Measurements from ENCODE around the gene CREB5. TPM values are rescaled to one million over a fixed set of nuclear protein-coding genes. Genes with fewer than 3 reads are reported as not detected.

CREB5 gene
- total RNA-seq, 1 experiment from 2014 or later, result 1.3 TPM

DNA sequence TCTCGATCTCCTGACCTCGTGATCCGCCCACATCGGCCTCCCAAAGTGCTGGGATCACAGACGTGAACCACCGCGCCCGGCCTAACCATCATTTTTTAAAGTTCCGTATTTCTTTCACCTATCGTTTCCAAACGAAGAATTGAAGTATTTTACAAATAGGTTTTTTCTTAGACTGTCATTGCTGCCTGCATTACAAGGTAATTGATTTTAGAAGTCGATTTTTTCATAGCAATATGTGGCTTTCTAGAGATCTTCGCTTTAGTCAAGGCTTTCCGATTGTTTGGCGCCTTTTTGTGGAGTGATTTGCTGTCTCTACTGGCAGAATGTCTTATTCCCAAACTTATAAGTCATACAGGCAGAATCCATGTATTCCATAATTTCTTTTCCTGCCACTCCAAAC, 436.6 kb downstream of the CREB5 start:
- ChIA-PET CTCF (no interaction called here), POLR2A (no interaction called here)
- Mint-ChIP-seq H3K27me3 (ENCODE audit: low read depth) (peaks cover 14% of the 10 kb centered on the region), H3K4me1 (peaks cover 7% of the 10 kb centered on the region), H3K36me3 (no peaks in the 10 kb centered on the region), H3K9me3 (peaks cover 7% of the 10 kb centered on the region), H3K4me3 (no peak overlapping the region), H3K27ac (no peak overlapping the region)
- DNase-seq (ENCODE audit: low spot score) (no peak), ATAC-seq (no peak)
- TF ChIP-seq, protein P1, sequence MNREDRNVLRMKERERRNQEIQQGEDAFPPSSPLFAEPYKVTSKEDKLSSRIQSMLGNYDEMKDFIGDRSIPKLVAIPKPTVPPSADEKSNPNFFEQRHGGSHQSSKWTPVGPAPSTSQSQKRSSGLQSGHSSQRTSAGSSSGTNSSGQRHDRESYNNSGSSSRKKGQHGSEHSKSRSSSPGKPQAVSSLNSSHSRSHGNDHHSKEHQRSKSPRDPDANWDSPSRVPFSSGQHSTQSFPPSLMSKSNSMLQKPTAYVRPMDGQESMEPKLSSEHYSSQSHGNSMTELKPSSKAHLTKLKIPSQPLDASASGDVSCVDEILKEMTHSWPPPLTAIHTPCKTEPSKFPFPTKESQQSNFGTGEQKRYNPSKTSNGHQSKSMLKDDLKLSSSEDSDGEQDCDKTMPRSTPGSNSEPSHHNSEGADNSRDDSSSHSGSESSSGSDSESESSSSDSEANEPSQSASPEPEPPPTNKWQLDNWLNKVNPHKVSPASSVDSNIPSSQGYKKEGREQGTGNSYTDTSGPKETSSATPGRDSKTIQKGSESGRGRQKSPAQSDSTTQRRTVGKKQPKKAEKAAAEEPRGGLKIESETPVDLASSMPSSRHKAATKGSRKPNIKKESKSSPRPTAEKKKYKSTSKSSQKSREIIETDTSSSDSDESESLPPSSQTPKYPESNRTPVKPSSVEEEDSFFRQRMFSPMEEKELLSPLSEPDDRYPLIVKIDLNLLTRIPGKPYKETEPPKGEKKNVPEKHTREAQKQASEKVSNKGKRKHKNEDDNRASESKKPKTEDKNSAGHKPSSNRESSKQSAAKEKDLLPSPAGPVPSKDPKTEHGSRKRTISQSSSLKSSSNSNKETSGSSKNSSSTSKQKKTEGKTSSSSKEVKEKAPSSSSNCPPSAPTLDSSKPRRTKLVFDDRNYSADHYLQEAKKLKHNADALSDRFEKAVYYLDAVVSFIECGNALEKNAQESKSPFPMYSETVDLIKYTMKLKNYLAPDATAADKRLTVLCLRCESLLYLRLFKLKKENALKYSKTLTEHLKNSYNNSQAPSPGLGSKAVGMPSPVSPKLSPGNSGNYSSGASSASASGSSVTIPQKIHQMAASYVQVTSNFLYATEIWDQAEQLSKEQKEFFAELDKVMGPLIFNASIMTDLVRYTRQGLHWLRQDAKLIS (CRISPR knock-in tag; IDR thresholded peaks at IDR 0.05; ENCODE audit: borderline replicate concordance), result no peak
- TF ChIP-seq, protein P2, sequence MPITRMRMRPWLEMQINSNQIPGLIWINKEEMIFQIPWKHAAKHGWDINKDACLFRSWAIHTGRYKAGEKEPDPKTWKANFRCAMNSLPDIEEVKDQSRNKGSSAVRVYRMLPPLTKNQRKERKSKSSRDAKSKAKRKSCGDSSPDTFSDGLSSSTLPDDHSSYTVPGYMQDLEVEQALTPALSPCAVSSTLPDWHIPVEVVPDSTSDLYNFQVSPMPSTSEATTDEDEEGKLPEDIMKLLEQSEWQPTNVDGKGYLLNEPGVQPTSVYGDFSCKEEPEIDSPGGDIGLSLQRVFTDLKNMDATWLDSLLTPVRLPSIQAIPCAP (CRISPR knock-in tag; IDR thresholded peaks at IDR 0.05), result no peak
- TF ChIP-seq, protein P3, sequence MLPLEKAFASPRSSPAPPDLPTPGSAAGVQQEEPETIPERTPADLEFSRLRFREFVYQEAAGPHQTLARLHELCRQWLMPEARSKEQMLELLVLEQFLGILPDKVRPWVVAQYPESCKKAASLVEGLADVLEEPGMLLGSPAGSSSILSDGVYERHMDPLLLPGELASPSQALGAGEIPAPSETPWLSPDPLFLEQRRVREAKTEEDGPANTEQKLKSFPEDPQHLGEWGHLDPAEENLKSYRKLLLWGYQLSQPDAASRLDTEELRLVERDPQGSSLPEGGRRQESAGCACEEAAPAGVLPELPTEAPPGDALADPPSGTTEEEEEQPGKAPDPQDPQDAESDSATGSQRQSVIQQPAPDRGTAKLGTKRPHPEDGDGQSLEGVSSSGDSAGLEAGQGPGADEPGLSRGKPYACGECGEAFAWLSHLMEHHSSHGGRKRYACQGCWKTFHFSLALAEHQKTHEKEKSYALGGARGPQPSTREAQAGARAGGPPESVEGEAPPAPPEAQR (CRISPR knock-in tag; IDR thresholded peaks at IDR 0.05), result no peak
- TF ChIP-seq, protein P4, sequence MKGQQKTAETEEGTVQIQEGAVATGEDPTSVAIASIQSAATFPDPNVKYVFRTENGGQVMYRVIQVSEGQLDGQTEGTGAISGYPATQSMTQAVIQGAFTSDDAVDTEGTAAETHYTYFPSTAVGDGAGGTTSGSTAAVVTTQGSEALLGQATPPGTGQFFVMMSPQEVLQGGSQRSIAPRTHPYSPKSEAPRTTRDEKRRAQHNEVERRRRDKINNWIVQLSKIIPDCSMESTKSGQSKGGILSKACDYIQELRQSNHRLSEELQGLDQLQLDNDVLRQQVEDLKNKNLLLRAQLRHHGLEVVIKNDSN (CRISPR knock-in tag; IDR thresholded peaks at IDR 0.05), result no peak
- TF ChIP-seq ZNF396 (CRISPR knock-in tag; IDR thresholded peaks at IDR 0.05; ENCODE audit: borderline replicate concordance), result no peak
- TF ChIP-seq, protein P5, sequence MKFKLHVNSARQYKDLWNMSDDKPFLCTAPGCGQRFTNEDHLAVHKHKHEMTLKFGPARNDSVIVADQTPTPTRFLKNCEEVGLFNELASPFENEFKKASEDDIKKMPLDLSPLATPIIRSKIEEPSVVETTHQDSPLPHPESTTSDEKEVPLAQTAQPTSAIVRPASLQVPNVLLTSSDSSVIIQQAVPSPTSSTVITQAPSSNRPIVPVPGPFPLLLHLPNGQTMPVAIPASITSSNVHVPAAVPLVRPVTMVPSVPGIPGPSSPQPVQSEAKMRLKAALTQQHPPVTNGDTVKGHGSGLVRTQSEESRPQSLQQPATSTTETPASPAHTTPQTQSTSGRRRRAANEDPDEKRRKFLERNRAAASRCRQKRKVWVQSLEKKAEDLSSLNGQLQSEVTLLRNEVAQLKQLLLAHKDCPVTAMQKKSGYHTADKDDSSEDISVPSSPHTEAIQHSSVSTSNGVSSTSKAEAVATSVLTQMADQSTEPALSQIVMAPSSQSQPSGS (CRISPR knock-in tag; IDR thresholded peaks at IDR 0.05; ENCODE audit: borderline replicate concordance, low read depth), result no peak
- TF ChIP-seq CREB1 (CRISPR knock-in tag; IDR thresholded peaks at IDR 0.05), result no peak
- TF ChIP-seq, protein P6, sequence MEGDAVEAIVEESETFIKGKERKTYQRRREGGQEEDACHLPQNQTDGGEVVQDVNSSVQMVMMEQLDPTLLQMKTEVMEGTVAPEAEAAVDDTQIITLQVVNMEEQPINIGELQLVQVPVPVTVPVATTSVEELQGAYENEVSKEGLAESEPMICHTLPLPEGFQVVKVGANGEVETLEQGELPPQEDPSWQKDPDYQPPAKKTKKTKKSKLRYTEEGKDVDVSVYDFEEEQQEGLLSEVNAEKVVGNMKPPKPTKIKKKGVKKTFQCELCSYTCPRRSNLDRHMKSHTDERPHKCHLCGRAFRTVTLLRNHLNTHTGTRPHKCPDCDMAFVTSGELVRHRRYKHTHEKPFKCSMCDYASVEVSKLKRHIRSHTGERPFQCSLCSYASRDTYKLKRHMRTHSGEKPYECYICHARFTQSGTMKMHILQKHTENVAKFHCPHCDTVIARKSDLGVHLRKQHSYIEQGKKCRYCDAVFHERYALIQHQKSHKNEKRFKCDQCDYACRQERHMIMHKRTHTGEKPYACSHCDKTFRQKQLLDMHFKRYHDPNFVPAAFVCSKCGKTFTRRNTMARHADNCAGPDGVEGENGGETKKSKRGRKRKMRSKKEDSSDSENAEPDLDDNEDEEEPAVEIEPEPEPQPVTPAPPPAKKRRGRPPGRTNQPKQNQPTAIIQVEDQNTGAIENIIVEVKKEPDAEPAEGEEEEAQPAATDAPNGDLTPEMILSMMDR (IDR thresholded peaks at IDR 0.05), result no peak
- TF ChIP-seq, protein P7, sequence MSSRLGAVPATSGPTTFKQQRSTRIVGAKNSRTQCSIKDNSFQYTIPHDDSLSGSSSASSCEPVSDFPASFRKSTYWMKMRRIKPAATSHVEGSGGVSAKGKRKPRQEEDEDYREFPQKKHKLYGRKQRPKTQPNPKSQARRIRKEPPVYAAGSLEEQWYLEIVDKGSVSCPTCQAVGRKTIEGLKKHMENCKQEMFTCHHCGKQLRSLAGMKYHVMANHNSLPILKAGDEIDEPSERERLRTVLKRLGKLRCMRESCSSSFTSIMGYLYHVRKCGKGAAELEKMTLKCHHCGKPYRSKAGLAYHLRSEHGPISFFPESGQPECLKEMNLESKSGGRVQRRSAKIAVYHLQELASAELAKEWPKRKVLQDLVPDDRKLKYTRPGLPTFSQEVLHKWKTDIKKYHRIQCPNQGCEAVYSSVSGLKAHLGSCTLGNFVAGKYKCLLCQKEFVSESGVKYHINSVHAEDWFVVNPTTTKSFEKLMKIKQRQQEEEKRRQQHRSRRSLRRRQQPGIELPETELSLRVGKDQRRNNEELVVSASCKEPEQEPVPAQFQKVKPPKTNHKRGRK (CRISPR knock-in tag; IDR thresholded peaks at IDR 0.05; ENCODE audit: borderline replicate concordance), result no peak
- TF ChIP-seq, protein P8, sequence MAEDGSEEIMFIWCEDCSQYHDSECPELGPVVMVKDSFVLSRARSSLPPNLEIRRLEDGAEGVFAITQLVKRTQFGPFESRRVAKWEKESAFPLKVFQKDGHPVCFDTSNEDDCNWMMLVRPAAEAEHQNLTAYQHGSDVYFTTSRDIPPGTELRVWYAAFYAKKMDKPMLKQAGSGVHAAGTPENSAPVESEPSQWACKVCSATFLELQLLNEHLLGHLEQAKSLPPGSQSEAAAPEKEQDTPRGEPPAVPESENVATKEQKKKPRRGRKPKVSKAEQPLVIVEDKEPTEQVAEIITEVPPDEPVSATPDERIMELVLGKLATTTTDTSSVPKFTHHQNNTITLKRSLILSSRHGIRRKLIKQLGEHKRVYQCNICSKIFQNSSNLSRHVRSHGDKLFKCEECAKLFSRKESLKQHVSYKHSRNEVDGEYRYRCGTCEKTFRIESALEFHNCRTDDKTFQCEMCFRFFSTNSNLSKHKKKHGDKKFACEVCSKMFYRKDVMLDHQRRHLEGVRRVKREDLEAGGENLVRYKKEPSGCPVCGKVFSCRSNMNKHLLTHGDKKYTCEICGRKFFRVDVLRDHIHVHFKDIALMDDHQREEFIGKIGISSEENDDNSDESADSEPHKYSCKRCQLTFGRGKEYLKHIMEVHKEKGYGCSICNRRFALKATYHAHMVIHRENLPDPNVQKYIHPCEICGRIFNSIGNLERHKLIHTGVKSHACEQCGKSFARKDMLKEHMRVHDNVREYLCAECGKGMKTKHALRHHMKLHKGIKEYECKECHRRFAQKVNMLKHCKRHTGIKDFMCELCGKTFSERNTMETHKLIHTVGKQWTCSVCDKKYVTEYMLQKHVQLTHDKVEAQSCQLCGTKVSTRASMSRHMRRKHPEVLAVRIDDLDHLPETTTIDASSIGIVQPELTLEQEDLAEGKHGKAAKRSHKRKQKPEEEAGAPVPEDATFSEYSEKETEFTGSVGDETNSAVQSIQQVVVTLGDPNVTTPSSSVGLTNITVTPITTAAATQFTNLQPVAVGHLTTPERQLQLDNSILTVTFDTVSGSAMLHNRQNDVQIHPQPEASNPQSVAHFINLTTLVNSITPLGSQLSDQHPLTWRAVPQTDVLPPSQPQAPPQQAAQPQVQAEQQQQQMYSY (CRISPR knock-in tag; IDR thresholded peaks at IDR 0.05), result no peak
- TF ChIP-seq, protein P9, sequence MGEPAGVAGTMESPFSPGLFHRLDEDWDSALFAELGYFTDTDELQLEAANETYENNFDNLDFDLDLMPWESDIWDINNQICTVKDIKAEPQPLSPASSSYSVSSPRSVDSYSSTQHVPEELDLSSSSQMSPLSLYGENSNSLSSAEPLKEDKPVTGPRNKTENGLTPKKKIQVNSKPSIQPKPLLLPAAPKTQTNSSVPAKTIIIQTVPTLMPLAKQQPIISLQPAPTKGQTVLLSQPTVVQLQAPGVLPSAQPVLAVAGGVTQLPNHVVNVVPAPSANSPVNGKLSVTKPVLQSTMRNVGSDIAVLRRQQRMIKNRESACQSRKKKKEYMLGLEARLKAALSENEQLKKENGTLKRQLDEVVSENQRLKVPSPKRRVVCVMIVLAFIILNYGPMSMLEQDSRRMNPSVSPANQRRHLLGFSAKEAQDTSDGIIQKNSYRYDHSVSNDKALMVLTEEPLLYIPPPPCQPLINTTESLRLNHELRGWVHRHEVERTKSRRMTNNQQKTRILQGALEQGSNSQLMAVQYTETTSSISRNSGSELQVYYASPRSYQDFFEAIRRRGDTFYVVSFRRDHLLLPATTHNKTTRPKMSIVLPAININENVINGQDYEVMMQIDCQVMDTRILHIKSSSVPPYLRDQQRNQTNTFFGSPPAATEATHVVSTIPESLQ (CRISPR knock-in tag; IDR thresholded peaks at IDR 0.05), result no peak
- TF ChIP-seq ATF1 (CRISPR knock-in tag; IDR thresholded peaks at IDR 0.05), result no peak
- TF ChIP-seq NFE2L1 (CRISPR knock-in tag; IDR thresholded peaks at IDR 0.05), result no peak
- no peak for TF ChIP-seq CBFB (CRISPR knock-in tag; IDR thresholded peaks at IDR 0.05; ENCODE audit: low read depth)
- no peak for TF ChIP-seq EMX1 (CRISPR knock-in tag; IDR thresholded peaks at IDR 0.05)
- TF ChIP-seq ZNF232 (CRISPR knock-in tag; IDR thresholded peaks at IDR 0.05), result no peak
- TF ChIP-seq CREM (CRISPR knock-in tag; IDR thresholded peaks at IDR 0.05), result no peak
